GM18507 (cell line): ENCODE data around the gene PLEKHH2.
"Not testable (repeated sequence)": the region's sequence is repeated elsewhere in the genome, so short reads cannot be mapped to it uniquely, and the experiment has no call there.

Experiments
- DNase-seq: peaks from one replicate; pipeline ENCODE4 v3.0.0; 2011; ENCODE audit warnings: low read depth; ENCODE audit not compliant: insufficient read length; ENCODE audit errors: extremely low spot score
- FAIRE-seq: peaks from 2 replicates; lab custom pipeline; 2011; peaks lifted over from hg19 to GRCh38; lab: Jason Lieb, UNC

PLEKHH2 gene

DNA sequence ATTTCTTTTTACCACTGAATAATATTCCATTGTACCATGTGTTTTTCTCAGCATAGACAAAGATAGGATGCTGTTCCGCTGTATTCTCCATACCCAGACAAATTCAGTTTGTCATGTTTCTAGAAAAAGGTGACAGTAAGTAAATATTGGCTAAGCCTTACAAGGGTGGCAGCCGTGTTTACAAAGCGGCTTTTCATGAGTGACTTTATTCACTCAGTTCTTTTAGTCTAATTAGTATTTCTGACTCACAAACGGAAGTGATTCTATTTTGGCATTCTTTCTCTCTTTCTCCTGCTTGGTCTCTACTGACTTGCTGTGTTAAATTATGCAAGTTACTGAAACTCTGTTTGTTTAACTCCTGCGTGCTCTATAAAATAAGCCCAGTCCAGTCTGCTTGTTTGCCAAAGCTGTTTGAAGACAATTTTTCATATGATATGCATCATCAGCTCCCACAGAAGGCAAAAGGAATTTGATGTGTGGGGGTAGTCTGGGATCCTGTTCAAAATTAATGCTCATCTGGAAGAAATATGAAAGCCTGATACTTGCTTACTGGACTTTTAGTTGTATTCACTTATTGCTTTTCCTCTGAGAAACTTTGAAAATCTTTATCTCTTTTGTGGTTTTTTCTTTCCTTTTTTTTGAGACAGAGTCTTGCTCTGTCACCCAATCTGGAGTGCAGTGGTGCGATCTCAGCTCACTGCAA lies 2.3 kb upstream of the PLEKHH2 start:
- DNase-seq (no peak), FAIRE-seq (no peak)

DNA sequence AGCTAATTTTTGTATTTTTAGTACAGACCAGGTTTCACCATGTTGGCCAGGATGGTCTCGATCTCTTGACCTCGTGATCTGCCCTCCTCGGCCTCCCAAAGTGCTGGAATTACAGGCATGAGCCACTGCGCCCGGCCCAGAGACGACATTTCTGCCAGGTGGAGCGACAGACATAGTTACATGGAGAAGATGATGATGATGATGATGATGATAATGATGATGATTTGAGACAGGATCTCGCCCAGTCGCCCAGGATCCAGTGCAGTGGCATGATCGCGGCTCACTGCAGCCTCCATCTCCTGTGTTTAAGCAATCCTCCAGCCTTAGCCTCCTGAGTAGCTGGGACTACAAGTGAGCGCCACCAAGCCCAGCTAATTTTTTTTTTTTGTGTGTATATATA lies 907 bp upstream of the PLEKHH2 start:
- not testable (repeated sequence) for FAIRE-seq, DNase-seq

DNA sequence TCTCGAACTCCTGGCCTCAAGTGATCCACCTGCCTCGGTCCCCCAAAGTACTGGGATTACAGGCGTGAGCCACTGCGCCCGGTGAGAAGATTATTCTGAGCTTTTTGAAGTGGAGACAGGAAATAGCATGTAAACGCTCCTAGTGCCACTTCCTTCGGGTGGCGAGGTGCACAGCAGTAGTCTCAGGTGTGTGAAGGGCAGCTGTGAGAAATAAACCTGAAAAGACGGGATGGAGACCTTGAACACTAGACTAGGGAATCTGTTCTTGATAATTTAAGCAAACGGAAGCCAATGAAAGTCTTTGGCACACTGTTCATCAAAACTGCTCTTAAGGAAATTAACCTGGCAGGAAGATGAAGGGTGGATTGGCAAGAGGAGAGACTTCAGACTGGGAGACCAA lies 439 bp upstream of the PLEKHH2 start:
- no peak for DNase-seq

DNA sequence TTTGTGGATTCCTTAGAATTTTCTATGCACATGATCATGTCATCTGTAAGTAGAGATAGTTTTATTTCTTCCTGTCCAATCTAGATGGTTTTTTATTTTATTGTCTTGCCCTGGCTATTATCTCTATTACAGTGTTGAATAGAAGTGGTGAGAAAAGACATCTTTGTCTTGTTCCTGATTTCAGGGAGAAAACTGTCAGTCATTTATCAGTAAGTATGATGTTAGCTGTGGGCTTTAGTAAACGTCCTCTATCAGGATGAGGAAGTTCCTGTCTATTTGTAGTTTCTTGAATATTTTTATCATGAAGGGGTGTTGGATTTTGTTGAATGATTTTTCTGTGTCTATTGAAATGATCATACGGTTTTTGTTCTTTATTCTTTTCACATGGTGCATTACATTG lies 5.3 kb downstream of the PLEKHH2 start:
- DNase-seq (no peak), FAIRE-seq (no peak)

More for the DNA sequence above, 439 bp upstream of the PLEKHH2 start:
- FAIRE-seq: no peak

DNA sequence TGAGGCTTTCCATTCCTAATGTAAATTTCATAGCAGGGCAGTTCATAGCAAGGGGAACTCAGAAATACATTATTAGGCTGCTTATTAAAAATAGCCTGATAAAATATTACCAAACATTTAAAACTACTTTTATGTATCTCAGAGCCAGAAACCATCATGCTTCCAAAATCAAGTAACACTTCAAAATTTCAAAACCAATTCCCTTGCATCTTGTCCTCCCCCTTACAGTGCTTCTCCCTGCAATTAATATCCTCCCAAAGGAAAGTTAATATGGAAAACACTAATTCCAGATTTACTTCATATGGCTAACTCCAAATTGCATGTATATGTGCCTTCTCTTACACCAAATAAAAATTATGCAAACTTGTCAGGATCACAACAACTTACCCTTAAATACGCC lies 6.6 kb downstream of the PLEKHH2 start:
- DNase-seq (no peak), FAIRE-seq (no peak)

DNA sequence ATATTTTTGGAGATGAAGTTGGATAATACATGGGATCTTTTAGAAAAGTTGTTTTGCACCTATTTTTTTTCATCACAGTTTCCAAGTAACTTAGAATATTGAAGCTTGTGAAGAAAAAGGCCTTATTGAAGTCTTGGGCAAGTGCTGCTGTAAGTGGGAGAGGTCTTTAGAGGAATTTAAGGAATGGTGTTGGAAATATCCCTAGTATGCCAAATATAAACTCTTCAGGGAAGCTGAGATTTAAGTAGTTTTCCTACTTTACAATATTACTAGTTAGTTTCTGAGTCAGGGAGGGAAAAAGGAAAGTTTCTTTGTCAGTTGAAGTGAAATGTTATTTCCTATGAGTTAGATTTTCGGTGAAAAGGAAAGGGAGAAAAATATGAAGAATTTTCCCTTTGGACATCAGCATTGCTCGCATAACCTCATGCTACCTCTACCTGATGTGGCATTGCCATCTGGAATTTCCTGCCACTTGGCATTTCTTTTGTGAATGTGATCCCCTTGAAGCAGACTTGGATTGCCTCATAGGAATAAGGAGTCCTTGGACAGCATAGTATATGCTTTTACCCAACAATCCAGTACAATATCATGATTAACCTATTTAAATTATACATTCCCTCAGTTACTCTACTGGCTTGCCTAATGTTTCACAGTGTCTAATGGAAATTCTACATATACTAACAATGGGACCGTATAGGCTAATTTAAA lies 12.1 kb downstream of the PLEKHH2 start:
- FAIRE-seq: no peak
- DNase-seq: no peak

DNA sequence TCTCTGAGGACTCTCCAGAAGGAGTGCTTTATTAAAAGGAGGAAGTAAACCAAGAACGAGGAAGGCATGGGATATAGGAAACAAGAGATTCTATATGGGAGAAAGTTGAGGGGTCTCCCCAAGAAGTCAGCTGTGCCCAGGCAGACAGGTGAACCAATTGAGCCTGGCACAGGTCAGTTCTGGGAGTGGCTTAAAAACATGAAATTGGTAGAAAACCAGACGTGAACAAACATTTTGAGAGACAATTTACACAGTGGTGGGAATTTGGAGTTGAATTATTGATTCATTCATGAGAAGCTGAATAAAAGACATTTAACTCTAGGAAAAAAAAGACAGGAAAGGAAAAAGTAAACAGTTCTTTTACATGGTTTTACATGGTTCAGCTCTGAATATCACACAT lies 16.4 kb downstream of the PLEKHH2 start:
- FAIRE-seq: no peak
- DNase-seq: no peak

DNA sequence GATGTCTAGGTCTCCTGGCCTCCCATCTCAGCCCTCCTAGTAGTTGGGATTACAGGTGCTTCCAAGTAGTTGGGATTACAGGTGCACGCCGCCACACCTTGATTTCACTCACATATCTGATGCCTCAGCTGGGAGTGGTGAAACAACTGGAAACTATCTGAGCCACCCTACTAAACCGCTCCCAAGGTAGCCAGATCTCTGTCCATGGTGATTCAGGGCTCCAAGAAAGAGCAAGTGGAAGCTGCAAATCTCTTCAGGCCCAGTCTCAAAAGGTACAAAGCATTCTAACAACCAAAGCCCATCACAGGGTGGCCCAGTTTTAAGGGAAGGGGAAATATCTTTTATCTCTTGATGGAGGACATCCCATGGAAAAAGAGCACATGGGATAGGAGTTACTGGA lies 20.2 kb downstream of the PLEKHH2 start:
- no peak for DNase-seq
- no peak for FAIRE-seq

DNA sequence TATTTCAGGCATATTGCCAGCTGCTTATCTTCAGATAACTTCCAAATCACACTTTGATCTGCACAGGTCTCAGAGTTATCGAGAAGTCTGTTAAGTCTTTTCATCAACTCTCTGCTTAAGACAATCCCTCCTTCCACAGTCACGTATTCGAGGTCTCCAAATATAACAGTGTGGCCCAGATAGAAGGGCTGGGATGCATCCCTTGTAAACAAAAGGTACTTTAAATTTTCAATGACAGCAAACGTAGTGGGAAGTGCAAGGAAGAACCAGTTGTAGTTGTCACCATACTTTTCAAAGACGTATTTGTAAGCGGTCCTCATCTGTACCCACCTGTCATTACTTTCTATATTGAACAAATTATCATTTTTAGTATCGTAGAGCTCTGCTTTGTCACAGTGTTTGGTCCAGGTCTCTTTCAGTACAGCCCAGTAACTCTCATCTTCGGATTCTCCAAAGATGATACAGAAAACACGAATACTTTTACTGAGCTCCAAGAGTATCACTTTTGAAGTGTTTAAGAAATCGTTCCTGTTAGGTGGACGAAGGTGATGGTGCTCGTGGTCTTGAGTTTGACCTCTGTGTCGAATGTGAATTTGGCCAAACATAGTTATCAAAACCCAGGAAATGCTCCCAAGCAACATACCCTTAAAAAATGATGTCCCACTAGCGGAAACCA lies 38.7 kb downstream of the PLEKHH2 start:
- DNase-seq: no peak
- FAIRE-seq: no peak

DNA sequence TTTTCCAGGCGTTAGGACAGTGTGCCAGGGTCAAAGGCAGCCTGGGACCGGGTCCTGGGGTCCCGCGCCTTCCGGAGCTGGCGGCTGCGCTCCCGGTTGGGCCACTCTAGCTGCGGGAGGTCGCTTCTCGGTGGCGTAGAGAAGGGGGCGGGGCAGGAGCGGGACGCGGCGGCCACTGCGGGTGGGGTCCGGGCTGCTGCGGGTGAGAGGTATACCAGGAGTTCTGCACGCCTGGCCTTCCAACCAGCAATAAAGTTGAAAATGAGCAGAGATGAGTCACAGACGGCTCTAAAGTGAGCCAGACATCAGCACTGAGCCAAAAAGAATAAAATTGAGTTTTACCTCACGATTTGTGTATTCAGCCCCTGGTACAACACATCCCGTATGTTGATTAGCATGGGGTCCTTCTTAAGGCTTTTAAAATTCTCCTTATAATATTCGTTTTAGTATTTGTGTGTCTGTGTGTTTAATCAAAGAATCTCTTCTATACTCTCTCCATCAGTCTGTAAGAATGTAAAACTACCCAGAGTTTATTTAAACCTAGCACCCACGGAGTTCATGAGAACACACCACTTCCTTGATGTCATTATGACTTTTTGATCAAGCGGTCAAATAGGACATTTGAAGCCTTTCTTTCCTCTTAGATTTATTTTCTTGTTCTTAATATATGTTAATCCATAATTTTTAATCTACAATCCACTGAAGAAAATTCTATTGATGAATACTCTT lies 39.4 kb downstream of the PLEKHH2 start, which contains the start of gene C1GALT1C1L:
C1GALT1C1L (minus strand) TSS at position 108 of the 729 bp plus-strand sequence; CDS start at position 1, 107 bp downstream.
- no peak for FAIRE-seq
- DNase-seq: no peak

DNA sequence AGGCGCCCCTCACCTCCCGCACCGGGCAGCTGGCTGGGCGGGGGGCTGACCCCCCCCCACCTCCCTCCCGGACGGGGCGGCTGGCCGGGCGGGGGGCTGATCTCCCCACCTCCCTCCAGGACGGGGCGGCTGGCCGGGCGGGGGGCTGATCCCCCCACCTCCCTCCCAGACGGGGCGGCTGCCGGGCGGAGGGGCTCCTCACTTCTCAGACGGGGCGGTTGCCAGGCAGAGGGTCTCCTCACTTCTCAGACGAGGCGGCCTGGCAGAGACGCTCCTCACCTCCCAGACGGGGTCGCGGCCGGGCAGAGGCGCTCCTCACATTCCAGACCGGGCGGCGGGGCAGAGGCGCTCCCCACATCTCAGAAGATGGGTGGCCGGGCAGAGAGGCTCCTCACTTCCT lies 40.7 kb downstream of the PLEKHH2 start:
- FAIRE-seq, DNase-seq: not testable (repeated sequence)

DNA sequence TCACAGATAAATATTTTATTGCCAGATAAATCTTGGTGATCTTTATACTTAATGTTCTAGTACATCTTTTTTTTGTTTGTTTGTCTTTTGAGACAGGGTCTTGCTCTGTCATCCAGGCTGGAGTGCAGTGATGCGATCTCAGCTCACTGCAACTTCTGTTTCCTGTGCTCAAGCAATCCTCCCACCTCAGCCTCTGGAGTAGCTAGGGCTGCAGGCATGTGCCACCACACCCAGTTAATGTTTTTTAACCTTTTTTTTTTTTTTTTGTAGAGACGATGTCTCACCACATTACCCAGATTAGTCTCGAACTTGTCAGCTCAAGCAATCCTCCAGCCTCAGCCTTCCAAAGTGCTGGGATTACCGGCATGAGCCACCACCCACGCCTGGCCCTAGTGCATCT lies 48.3 kb downstream of the PLEKHH2 start:
- FAIRE-seq: no peak
- no peak for DNase-seq

DNA sequence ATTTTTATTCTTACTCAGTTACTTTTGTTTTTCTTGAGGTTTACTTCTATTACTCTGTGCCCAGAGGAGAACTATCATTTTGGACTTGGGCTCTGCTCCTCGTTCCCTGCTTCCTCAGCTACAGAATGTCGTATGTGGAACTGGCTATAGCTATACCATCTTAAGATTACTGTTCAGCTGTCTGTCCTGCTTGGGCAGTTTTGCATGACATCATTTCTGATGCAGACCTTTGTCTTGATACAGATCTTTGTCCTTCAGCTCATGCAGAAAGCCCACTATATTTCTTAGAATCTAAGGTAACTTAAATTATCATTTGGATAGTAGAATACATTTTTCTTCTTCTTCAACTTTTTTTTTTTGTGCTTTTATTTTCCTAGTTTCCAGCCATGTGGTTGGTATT lies 52.9 kb downstream of the PLEKHH2 start:
- no peak for DNase-seq
- no peak for FAIRE-seq

DNA sequence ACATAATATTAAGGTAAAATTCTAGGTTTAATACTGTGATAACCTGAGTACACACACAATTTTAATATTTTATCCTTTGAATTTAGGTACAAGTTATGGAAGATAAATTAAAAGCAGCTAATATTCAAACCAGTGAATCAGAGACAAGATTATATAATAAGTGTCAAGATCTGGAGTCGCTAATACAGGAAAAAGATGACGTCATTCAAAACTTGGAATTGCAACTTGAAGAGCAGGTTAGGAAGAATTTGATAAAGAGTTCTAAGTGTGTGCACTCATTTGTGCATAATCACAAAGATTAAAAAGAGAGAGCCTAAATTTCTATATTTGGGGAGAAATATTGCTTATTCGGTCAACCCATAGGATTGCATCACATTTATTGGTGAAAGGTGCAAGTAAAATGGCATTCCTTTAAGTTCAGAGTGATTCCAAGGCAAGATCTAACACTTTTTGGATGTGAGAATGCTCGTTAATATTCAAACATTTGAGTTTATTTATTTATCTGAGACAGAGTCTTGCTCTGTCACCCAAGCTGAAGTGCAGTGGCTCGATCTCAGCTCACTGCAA lies 55.5 kb downstream of the PLEKHH2 start:
- FAIRE-seq (no peak), DNase-seq (no peak)

DNA sequence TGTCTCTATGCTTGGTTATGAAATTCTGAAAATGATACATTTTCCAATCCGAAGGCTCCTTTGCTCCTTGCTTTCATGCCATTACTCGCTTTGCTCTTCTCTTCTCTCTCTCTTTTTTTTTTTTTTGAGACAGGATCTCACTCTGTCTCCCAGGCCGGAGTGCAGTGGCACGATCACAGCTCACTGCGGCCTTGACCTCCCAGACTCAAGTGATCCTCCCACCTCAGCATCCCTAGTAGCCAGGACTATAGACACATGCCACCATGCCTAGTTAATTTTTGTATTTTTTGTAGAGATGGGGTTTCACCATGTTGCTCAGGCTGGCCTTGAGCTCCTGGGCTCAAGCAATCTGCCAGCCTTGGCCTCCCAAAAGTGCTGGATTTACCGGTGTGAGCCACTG lies 61.1 kb downstream of the PLEKHH2 start:
- not testable (repeated sequence) for FAIRE-seq

DNA sequence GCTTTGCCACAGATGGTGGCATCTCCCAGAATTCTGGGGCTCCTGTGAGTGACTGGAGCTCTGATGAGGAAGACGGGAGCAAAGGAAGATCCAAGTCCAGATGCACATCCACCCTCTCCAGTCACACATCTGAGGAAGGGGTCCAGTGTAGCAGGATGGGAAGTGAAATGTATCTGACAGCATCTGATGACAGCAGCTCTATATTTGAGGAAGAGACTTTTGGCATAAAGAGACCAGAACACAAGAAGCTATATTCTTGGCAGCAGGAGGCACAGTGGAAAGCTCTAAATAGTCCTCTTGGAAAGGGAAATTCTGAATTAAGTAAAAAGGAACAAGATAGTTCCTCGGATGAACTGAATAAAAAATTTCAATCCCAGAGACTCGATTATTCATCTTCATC lies 62.7 kb downstream of the PLEKHH2 start:
- no peak for FAIRE-seq
- no peak for DNase-seq

More for the DNA sequence above, 61.1 kb downstream of the PLEKHH2 start:
- not testable (repeated sequence) for DNase-seq

DNA sequence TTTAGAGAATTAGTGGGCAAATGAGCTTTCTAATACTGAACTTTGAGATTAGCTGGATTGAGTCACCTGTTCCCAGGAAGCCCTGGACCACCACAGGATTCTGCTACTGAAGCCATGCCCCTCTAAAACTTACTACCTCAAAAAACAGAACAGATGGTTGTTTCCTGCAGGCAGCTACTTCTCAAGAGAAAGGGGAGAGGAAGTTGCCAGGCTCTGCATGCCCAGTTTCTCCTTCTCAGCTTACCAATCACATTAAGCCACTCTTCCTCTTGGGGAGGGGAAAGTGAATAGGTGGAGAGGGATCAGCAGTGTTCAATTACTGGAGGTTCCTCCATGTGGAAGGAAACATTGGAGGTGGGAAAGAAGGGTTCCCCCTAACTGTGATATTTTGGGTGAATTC lies 64.1 kb downstream of the PLEKHH2 start:
- DNase-seq (no peak), FAIRE-seq (no peak)

DNA sequence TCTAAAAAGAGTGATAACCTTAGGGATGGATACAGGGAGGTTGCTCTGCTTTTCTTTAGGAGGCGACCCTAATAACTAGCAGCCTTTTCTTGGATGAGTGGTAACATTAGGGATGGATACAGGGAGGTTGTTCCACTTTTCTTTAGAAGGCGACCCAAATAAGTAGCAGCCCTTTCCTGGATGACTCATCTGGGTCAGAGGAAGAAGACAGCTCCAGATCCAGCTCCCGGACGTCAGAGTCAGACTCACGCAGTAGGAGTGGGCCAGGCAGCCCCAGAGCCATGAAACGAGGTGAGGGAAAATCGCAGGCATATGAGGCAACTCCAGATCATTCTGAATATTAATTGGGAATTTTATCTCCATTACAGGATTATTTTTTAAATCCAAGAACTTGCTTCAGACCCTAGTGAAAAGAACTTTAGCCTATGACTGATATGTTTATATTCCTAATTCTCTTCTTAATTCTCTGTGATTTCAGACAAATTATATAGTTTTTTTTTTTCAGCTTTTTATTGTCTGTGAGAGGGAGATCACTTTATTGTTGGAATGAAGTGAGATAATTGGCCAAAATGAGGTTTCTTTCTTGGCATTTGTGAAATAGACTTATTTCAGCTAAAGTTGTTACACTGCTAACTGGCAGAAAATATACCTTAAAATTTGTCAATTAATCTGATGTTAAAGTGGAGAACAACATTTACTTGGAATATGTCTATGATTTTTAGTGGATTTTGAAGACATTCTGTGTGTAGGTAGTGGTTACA lies 70.4 kb downstream of the PLEKHH2 start:
- FAIRE-seq (no peak), DNase-seq (no peak)

DNA sequence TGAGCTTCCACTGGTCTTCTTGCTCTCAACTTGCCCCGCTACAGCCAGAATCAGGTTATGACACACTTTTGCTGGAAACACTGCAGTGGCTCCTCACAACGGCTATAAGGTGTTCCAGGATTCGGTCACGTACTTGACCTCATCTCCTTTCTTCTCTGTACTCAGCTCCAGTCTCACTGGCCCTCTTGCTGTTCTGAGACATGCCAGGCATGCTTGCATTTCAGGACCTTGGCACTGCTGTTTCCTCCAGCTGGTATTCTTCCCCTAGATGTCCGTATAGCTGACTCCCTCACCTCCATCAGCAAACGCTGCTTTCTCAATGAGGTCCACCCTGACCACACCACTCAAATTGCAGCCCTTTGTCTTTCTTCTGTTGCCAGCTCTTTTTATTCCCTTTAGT lies 71.1 kb downstream of the PLEKHH2 start:
- DNase-seq: no peak
- no peak for FAIRE-seq
